HG03460 (cell line): Measurements from ENCODE around the gene GLS2.
A peak's percentile ranks its signal among the peaks of the same experiment; 100 is the strongest.
"Not testable (repeated sequence)": the region's sequence is repeated elsewhere in the genome, so short reads cannot be mapped to it uniquely, and the experiment has no call there.

Experiments used
- ATAC-seq: cut with Tn5 transposase; IDR thresholded peaks from one replicate; pipeline ENCODE4 v1.9.1; 2021; ENCODE audit not compliant: unreplicated experiment

GLS2 gene

GRCh38 chr12:56448860-56449621 is 38.9 kb downstream of the GLS2 start, which contains the start of gene TIMELESS:
Gene TIMELESS (minus strand): TSS chr12:56449426. CDS start chr12:56434170, 15,256 bp downstream.
- ATAC-seq = peak; percentile 95

- ATAC-seq = not testable (repeated sequence)
Observed at GRCh38 chr12:56443208-56443607, 44.8 kb downstream of the GLS2 start.

GRCh38 chr12:56437430-56438176 is 50.4 kb downstream of the GLS2 start:
- no peak for ATAC-seq

- no peak for ATAC-seq
Observed at GRCh38 chr12:56434828-56435227, 53.1 kb downstream of the GLS2 start.

GRCh38 chr12:56431850-56432249 is 56.1 kb downstream of the GLS2 start:
- ATAC-seq = no peak

- no peak for ATAC-seq
Observed at GRCh38 chr12:56431288-56431687, 56.7 kb downstream of the GLS2 start.

- no peak for ATAC-seq
Observed at GRCh38 chr12:56425940-56426438, 62.0 kb downstream of the GLS2 start.

- no peak for ATAC-seq
Observed at GRCh38 chr12:56425193-56425592, 62.8 kb downstream of the GLS2 start.
